H9 (cell line): Measurements from ENCODE around the gene TRANK1. TPM values are rescaled to one million over a fixed set of nuclear protein-coding genes. Genes with fewer than 3 reads are reported as not detected.

Source experiments
- DNase-seq: peaks from one replicate; pipeline ENCODE4 v3.0.0-alpha.2; 2017
- H2AFZ ChIP-seq: one replicate; pipeline ENCODE4 v1.6.1; 2013; ENCODE audit warnings: mild to moderate bottlenecking, low read length, control low read depth, moderate library complexity
- H2AK5ac ChIP-seq: 2 replicates; pipeline ENCODE4 v1.6.1; 2013; ENCODE audit warnings: low read length, control low read depth, mixed read lengths; ENCODE audit not compliant: insufficient read length
- H2BK120ac ChIP-seq: one replicate; pipeline ENCODE4 v1.6.1; 2013; ENCODE audit warnings: low read depth, mild to moderate bottlenecking, low read length, control low read depth, inconsistent platforms; ENCODE audit not compliant: poor library complexity, severe bottlenecking
- H2BK12ac ChIP-seq: 2 replicates; pipeline ENCODE4 v1.6.1; 2013; ENCODE audit warnings: low read length, control low read depth, mixed read lengths, low read depth; ENCODE audit not compliant: insufficient read length
- H2BK15ac ChIP-seq: 2 replicates; pipeline ENCODE4 v1.6.1; 2013; ENCODE audit warnings: low read depth, low read length, control low read depth
- H2BK20ac ChIP-seq: one replicate; pipeline ENCODE4 v1.6.1; 2013; ENCODE audit warnings: low read depth, mild to moderate bottlenecking, low read length, control low read depth, inconsistent platforms; ENCODE audit not compliant: poor library complexity, severe bottlenecking
- H2BK5ac ChIP-seq: 2 replicates; pipeline ENCODE4 v1.6.1; 2013; ENCODE audit warnings: low read length, control low read depth, mixed read lengths; ENCODE audit not compliant: insufficient read length
- H3K14ac ChIP-seq: 2 replicates; pipeline ENCODE4 v1.6.1; 2013; ENCODE audit warnings: low read length, control low read depth; ENCODE audit not compliant: insufficient read depth
- H3K18ac ChIP-seq: 2 replicates; pipeline ENCODE4 v1.6.1; 2013; ENCODE audit warnings: low read depth, mild to moderate bottlenecking, mixed read lengths, low read length, control low read depth; ENCODE audit not compliant: insufficient read length
- H3K23ac ChIP-seq: 2 replicates; pipeline ENCODE4 v1.6.1; 2013; ENCODE audit warnings: low read length, control low read depth, mixed read lengths, low read depth; ENCODE audit not compliant: insufficient read length
- H3K23me2 ChIP-seq: 2 replicates; pipeline ENCODE4 v1.6.1; 2013; ENCODE audit warnings: low read depth, mild to moderate bottlenecking, mixed read lengths, low read length, control low read depth; ENCODE audit not compliant: insufficient read length, poor library complexity, severe bottlenecking
- H3K27ac ChIP-seq: 2 replicates; pipeline ENCODE4 v1.5.1; 2013; ENCODE audit warnings: low read length, control low read depth, mixed read lengths, low read depth; ENCODE audit not compliant: insufficient read length
- H3K27me3 ChIP-seq: 2 replicates; pipeline ENCODE4 v1.6.1; 2013; ENCODE audit warnings: low read length, control low read depth, inconsistent platforms; ENCODE audit not compliant: insufficient read depth
- H3K4ac ChIP-seq: 2 replicates; pipeline ENCODE4 v1.6.1; 2013; ENCODE audit warnings: low read depth, mild to moderate bottlenecking, control low read depth, inconsistent platforms, low read length, moderate library complexity
- H3K4me1 ChIP-seq: 2 replicates; pipeline ENCODE4 v1.6.1; 2013; ENCODE audit warnings: low read length, control low read depth, inconsistent platforms; ENCODE audit not compliant: insufficient read depth
- H3K4me2 ChIP-seq: 2 replicates; pipeline ENCODE4 v1.6.1; 2013; ENCODE audit warnings: low read length, control low read depth, mixed read lengths; ENCODE audit not compliant: insufficient read length, insufficient read depth
- H3K56ac ChIP-seq: 2 replicates; pipeline ENCODE4 v1.6.1; 2013; ENCODE audit warnings: low read depth, mild to moderate bottlenecking, mixed read lengths, low read length, control low read depth; ENCODE audit not compliant: insufficient read length
- H3K79me1 ChIP-seq: 2 replicates; pipeline ENCODE4 v1.6.1; 2013; ENCODE audit warnings: low read depth, mild to moderate bottlenecking, moderate library complexity, low read length, control low read depth, inconsistent platforms; ENCODE audit not compliant: insufficient read depth, poor library complexity, severe bottlenecking
- H3K79me2 ChIP-seq: 2 replicates; pipeline ENCODE4 v1.6.1; 2013; ENCODE audit warnings: low read length, control low read depth, inconsistent platforms; ENCODE audit not compliant: insufficient read depth
- H3K9ac ChIP-seq: 2 replicates; pipeline ENCODE4 v1.6.1; 2013; ENCODE audit warnings: low read length, control low read depth, mixed read lengths; ENCODE audit not compliant: insufficient read length; ENCODE audit errors: extremely low read depth
- H3K9me3 ChIP-seq: one replicate; pipeline ENCODE4 v1.6.1; 2013; ENCODE audit warnings: low read depth, low read length, inconsistent platforms; ENCODE audit not compliant: control insufficient read depth
- H3T11ph ChIP-seq: one replicate; pipeline ENCODE4 v1.6.1; 2013; ENCODE audit warnings: mild to moderate bottlenecking, low read length, control low read depth, inconsistent platforms
- H4K20me1 ChIP-seq: one replicate; pipeline ENCODE4 v1.6.1; 2013; ENCODE audit not compliant: control insufficient read depth, insufficient read length, insufficient read depth
- H4K5ac ChIP-seq: 2 replicates; pipeline ENCODE4 v1.6.1; 2013; ENCODE audit warnings: low read depth, mild to moderate bottlenecking, mixed read lengths, low read length, control low read depth; ENCODE audit not compliant: insufficient read length
- H4K8ac ChIP-seq: replicated peaks from 2 replicates; pipeline ENCODE4 v1.6.1; 2013; ENCODE audit warnings: low read length, control low read depth, mixed read lengths, low read depth; ENCODE audit not compliant: insufficient read length
- H4K91ac ChIP-seq: 2 replicates; pipeline ENCODE4 v1.6.1; 2013; ENCODE audit warnings: low read depth, mild to moderate bottlenecking, moderate library complexity, mixed read lengths, low read length, control low read depth; ENCODE audit not compliant: insufficient read length
- H3K27ac Mint-ChIP-seq, 3 experiments: 2 replicates in 2 of 3; 3 replicates in 1 of 3; pipeline ENCODE4 v1.8.0; 2020 to 2021; ENCODE audit warnings: mixed read lengths in 3 of 3, mild to moderate bottlenecking in 1 of 3, moderate library complexity in 1 of 3
- H3K27me3 Mint-ChIP-seq: 2 replicates; pipeline ENCODE4 v1.8.0; 2021; ENCODE audit warnings: low read depth, mild to moderate bottlenecking, moderate library complexity, mixed read lengths
- H3K36me3 Mint-ChIP-seq, 3 experiments: 2 replicates in 2 of 3; 3 replicates in 1 of 3; pipeline ENCODE4 v1.8.0; 2020 to 2021; ENCODE audit warnings: low read depth in 3 of 3, mixed read lengths in 3 of 3; ENCODE audit not compliant: insufficient read depth in 1 of 3
- H3K4me1 Mint-ChIP-seq, 2 experiments: 2 replicates each; pipeline ENCODE4 v1.8.0; 2020; ENCODE audit warnings: mixed read lengths in 2 of 2
- H3K4me3 Mint-ChIP-seq, 2 experiments: 2 replicates in 1 of 2; 3 replicates in 1 of 2; pipeline ENCODE4 v1.8.0; 2020 to 2021; ENCODE audit warnings: mild to moderate bottlenecking in 2 of 2, mixed read lengths in 2 of 2, moderate library complexity in 1 of 2
- H3K9me3 Mint-ChIP-seq, 2 experiments: 2 replicates in 1 of 2; 3 replicates in 1 of 2; pipeline ENCODE4 v1.8.0; 2020; ENCODE audit warnings: mild to moderate bottlenecking in 2 of 2, mixed read lengths in 2 of 2, moderate library complexity in 1 of 2
- WGBS: extraction: QIAGEN DNeasy Blood & Tissue Kit; methylation state at CpG from one replicate; pipeline ENCODE4 v1.1.7; 2013; ENCODE audit warnings: missing lambda C conversion rate, low lambda C conversion rate, mixed read lengths; ENCODE audit not compliant: insufficient read length; ENCODE audit errors: extremely low coverage; 5-methylcytosine and 5-hydroxymethylcytosine counted together
- total RNA-seq: library from RNA; stranded (reverse); gene quantifications from 2 replicates; pipeline ENCODE4 v1.2.1, GENCODE V29; 2021
- TF ChIP-seq, protein P1 (sequence below): fragments of 200-600 bp; sonication (generic); conservative IDR thresholded peaks from 3 replicates; pipeline ENCODE4 v1.8.0; 2021; ENCODE audit warnings: antibody characterized with exemption, mild to moderate bottlenecking

TRANK1 gene
- total RNA-seq, 1 experiment from 2014 or later = 5.9 TPM

- Mint-ChIP-seq H3K27ac (no peak overlapping the region), H3K4me3 (no peak overlapping the region), H3K9me3 (peaks cover 4 to 10% of the 10 kb centered on the region in 2 experiments), H3K27me3 (no peaks in the 10 kb centered on the region), H3K36me3 (peaks cover 4 to 11% (median 4%) of the 10 kb centered on the region in 3 experiments; a peak in 5 of 7 replicates), H3K4me1 (peaks cover 14 to 23% of the 10 kb centered on the region in 2 experiments)
- Histone ChIP-seq H3K79me1 (no peaks in the 10 kb centered on the region), H2BK5ac (no peak overlapping the region), H2BK12ac (no peak overlapping the region), H3K18ac (no peak overlapping the region), H3K4me2 (no peak overlapping the region), H3K79me2 (no peaks in the 10 kb centered on the region; the same call in 1 of the 2 replicates), H3K9ac (no peak overlapping the region), H4K20me1 (no peaks in the 10 kb centered on the region), H3K23me2 (no peaks in the 10 kb centered on the region), H3K27ac (no peak overlapping the region), H3T11ph (no peak overlapping the region), H3K27me3 (no peaks in the 10 kb centered on the region), H3K14ac (no peak overlapping the region), H4K8ac (no peak overlapping the region), H3K56ac (no peak overlapping the region), H2BK20ac (no peak overlapping the region), H4K5ac (no peak overlapping the region), H3K23ac (no peak overlapping the region), H3K4ac (no peak overlapping the region), H2BK15ac (no peak overlapping the region), H2AK5ac (no peak overlapping the region), H4K91ac (no peak overlapping the region), H2AFZ (no peak overlapping the region), H3K4me1 (no peaks in the 10 kb centered on the region), H3K9me3 (no peaks in the 10 kb centered on the region), H2BK120ac (no peak overlapping the region)
- DNase-seq = no peak
- TF ChIP-seq, protein P1, sequence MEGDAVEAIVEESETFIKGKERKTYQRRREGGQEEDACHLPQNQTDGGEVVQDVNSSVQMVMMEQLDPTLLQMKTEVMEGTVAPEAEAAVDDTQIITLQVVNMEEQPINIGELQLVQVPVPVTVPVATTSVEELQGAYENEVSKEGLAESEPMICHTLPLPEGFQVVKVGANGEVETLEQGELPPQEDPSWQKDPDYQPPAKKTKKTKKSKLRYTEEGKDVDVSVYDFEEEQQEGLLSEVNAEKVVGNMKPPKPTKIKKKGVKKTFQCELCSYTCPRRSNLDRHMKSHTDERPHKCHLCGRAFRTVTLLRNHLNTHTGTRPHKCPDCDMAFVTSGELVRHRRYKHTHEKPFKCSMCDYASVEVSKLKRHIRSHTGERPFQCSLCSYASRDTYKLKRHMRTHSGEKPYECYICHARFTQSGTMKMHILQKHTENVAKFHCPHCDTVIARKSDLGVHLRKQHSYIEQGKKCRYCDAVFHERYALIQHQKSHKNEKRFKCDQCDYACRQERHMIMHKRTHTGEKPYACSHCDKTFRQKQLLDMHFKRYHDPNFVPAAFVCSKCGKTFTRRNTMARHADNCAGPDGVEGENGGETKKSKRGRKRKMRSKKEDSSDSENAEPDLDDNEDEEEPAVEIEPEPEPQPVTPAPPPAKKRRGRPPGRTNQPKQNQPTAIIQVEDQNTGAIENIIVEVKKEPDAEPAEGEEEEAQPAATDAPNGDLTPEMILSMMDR = no peak
- WGBS = no CpG with 5 or more reads among the region's 6 CpGs
These were observed 18.5 kb downstream of the TRANK1 start for GRCh38 chr3:36926292-36926897.
